Ramos (cell line): ENCODE data around the gene PPM1B.
"Not testable (repeated sequence)": the region's sequence is repeated elsewhere in the genome, so short reads cannot be mapped to it uniquely, and the experiment has no call there.

Experiments
- in situ Hi-C: fragments of 300-500 bp; cut with MboI; formaldehyde crosslinking; loops from one replicate; pipeline ENCODE4 v1.14.3; 2022; ENCODE audit warnings: low sequenced_read_pairs; ENCODE audit not compliant: unreplicated experiment

Gene PPM1B

GRCh38 chr2:44155666-44156446 lies 12.8 kb upstream of the PPM1B start:
- in situ Hi-C loops = no loop called here

- in situ Hi-C loops = no loop called here
These were observed 4.9 kb upstream of the PPM1B start for GRCh38 chr2:44163777-44164176.

- in situ Hi-C loops = no loop called here
These were observed 4.1 kb upstream of the PPM1B start for GRCh38 chr2:44164617-44165016.

- in situ Hi-C loops = no loop called here
These were observed 2.6 kb upstream of the PPM1B start for GRCh38 chr2:44166096-44166495.

- in situ Hi-C loops = no loop called here
These were observed 1.3 kb upstream of the PPM1B start for GRCh38 chr2:44167311-44167907.

GRCh38 chr2:44167908-44168680 lies 581 bp upstream of the PPM1B start:
- in situ Hi-C loops = no loop called here

- in situ Hi-C loops = no loop called here
These were observed 652 bp downstream of the PPM1B start for GRCh38 chr2:44169155-44169898.

- in situ Hi-C loops = no loop called here
These were observed 1.6 kb downstream of the PPM1B start for GRCh38 chr2:44170311-44170717.

- in situ Hi-C loops = no loop called here
These were observed 2.3 kb downstream of the PPM1B start for GRCh38 chr2:44171018-44171417.

- in situ Hi-C loops = not testable (repeated sequence)
These were observed 2.8 kb downstream of the PPM1B start for GRCh38 chr2:44171442-44171841.

GRCh38 chr2:44172576-44172975 lies 3.9 kb downstream of the PPM1B start:
- in situ Hi-C loops = no loop called here

- in situ Hi-C loops = no loop called here
These were observed 10.3 kb downstream of the PPM1B start for GRCh38 chr2:44178950-44179349.

GRCh38 chr2:44181648-44182047 lies 13.0 kb downstream of the PPM1B start:
- in situ Hi-C loops = no loop called here

- in situ Hi-C loops = no loop called here
These were observed 15.4 kb downstream of the PPM1B start for GRCh38 chr2:44184106-44184505.

- in situ Hi-C loops = no loop called here
These were observed 18.1 kb downstream of the PPM1B start for GRCh38 chr2:44186810-44187209.

GRCh38 chr2:44187251-44187650 lies 18.6 kb downstream of the PPM1B start:
- in situ Hi-C loops = no loop called here

GRCh38 chr2:44188696-44189095 lies 20.0 kb downstream of the PPM1B start:
- in situ Hi-C loops = no loop called here

- in situ Hi-C loops = no loop called here
These were observed 20.4 kb downstream of the PPM1B start for GRCh38 chr2:44189104-44189503.

- in situ Hi-C loops = no loop called here
These were observed 21.9 kb downstream of the PPM1B start for GRCh38 chr2:44190526-44190925.

GRCh38 chr2:44191739-44192138 lies 23.1 kb downstream of the PPM1B start:
- in situ Hi-C loops = no loop called here

GRCh38 chr2:44192646-44193045 lies 24.0 kb downstream of the PPM1B start:
- in situ Hi-C loops = no loop called here
